Endothelial cell of umbilical vein (primary cell): ENCODE measurements around the gene COG5. TPM values are rescaled to one million over a fixed set of nuclear protein-coding genes. Genes with fewer than 3 reads are reported as not detected.

Experiments
- BruUV-seq: library from RNA; stranded (reverse); fragments of 400-500 nt; replicated peaks from 2 replicates; lab custom pipeline; 2021; lab: Mats Ljungman, UMichigan
- CTCF ChIA-PET: fragments of 300-600, 350-600 bp; sonication (Branson Sonifier 250); formaldehyde crosslinking; loops from one replicate; lab custom pipeline; 2021; ENCODE audit warnings: antibody characterized with exemption, inconsistent platforms; lab: Charles Lee
- POLR2A ChIA-PET: fragments of 300-600, 350-600 bp; sonication (Branson Sonifier 250); formaldehyde crosslinking; loops from one replicate; lab custom pipeline; 2021; ENCODE audit warnings: antibody characterized with exemption, inconsistent platforms; lab: Charles Lee
- DNase-seq: peaks from one replicate; pipeline ENCODE4 v3.0.0-alpha.2; 2011; ENCODE audit warnings: low read depth, low spot score
- FAIRE-seq: peaks from 2 replicates; lab custom pipeline; 2011; peaks lifted over from hg19 to GRCh38; lab: Jason Lieb, UNC
- H2AFZ ChIP-seq: 2 replicates; pipeline ENCODE4 v1.6.0; 2012; ENCODE audit warnings: low read depth, low read length, control low read depth, inconsistent platforms
- H3K27ac ChIP-seq: 2 replicates; pipeline ENCODE4 v1.5.1; 2011; ENCODE audit warnings: low read depth, mild to moderate bottlenecking, control low read depth, low read length, moderate library complexity; ENCODE audit not compliant: insufficient read depth
- H3K27me3 ChIP-seq, 2 experiments: 2 replicates each; pipeline versions ENCODE4 v1.6.0 to v1.6.1; 2011; ENCODE audit warnings: low read length in 2 of 2, mixed read lengths in 1 of 2; ENCODE audit not compliant: control insufficient read depth in 2 of 2, insufficient read depth in 2 of 2
- H3K36me3 ChIP-seq, 2 experiments: 2 replicates in 1 of 2; 3 replicates in 1 of 2; pipeline ENCODE4 v1.5.1; 2011; ENCODE audit warnings: low read length in 2 of 2, mild to moderate bottlenecking in 1 of 2, moderate library complexity in 1 of 2; ENCODE audit not compliant: control insufficient read depth in 2 of 2, insufficient read depth in 2 of 2; ENCODE audit errors: extremely low read depth in 1 of 2
- H3K4me1 ChIP-seq: 3 replicates; pipeline ENCODE4 v1.5.1; 2011; ENCODE audit warnings: mild to moderate bottlenecking, low read length; ENCODE audit not compliant: control insufficient read depth, insufficient read depth; ENCODE audit errors: extremely low read depth
- H3K4me2 ChIP-seq: 2 replicates; pipeline ENCODE4 v1.6.1; 2011; ENCODE audit warnings: low read length, control low read depth, mixed read lengths; ENCODE audit not compliant: insufficient read depth
- H3K4me3 ChIP-seq, 3 experiments: fragments of 200-600 bp in 1 of 3; sonication (generic), shearing (Covaris generic) in 1 of 3; replicated peaks in 1 of 3; 2 replicates each; pipeline ENCODE4 v1.5.1; 2011 to 2016; ENCODE audit warnings: control low read depth in 3 of 3, low read length in 3 of 3, mild to moderate bottlenecking in 2 of 3, inconsistent platforms in 1 of 3, low read depth in 1 of 3, moderate library complexity in 1 of 3; ENCODE audit not compliant: insufficient read depth in 1 of 3
- H3K79me2 ChIP-seq: 2 replicates; pipeline ENCODE4 v1.6.0; 2012; ENCODE audit warnings: low read length, inconsistent platforms; ENCODE audit not compliant: control insufficient read depth, insufficient read depth
- H3K9ac ChIP-seq: replicated peaks from 2 replicates; pipeline ENCODE3; 2011; ENCODE audit warnings: low read length, control low read depth; ENCODE audit not compliant: insufficient read depth; ENCODE audit errors: extremely low read depth
- H3K9me1 ChIP-seq: replicated peaks from 3 replicates; pipeline ENCODE4 v1.6.0; 2011; ENCODE audit warnings: mild to moderate bottlenecking, low read length; ENCODE audit not compliant: control insufficient read depth, insufficient read depth; ENCODE audit errors: extremely low read depth
- H3K9me3 ChIP-seq: replicated peaks from 2 replicates; pipeline ENCODE4 v1.5.1; 2012; ENCODE audit warnings: low read length, inconsistent platforms; ENCODE audit not compliant: control insufficient read depth, insufficient read depth
- H4K20me1 ChIP-seq: replicated peaks from 2 replicates; pipeline ENCODE3; 2011; ENCODE audit warnings: mild to moderate bottlenecking, low read length; ENCODE audit not compliant: control insufficient read depth, insufficient read depth; ENCODE audit errors: extremely low read depth
- EZH2 ChIP-seq: IDR thresholded peaks from 2 replicates; pipeline ENCODE4 v1.6.1; 2012; ENCODE audit warnings: borderline replicate concordance, low read depth, mild to moderate bottlenecking, moderate library complexity, low read length, inconsistent platforms; ENCODE audit not compliant: severe bottlenecking
- FOS ChIP-seq: IDR thresholded peaks from 2 replicates; pipeline ENCODE4 v1.6.1; 2011; ENCODE audit warnings: mild to moderate bottlenecking, low read length, moderate library complexity, borderline replicate concordance; ENCODE audit not compliant: insufficient read depth
- GATA2 ChIP-seq: IDR thresholded peaks from 2 replicates; pipeline ENCODE4 v1.7.0; 2011; ENCODE audit warnings: low read depth, mild to moderate bottlenecking, moderate library complexity, mixed read lengths, low read length; ENCODE audit not compliant: insufficient read length, insufficient read depth
- JUN ChIP-seq: IDR thresholded peaks from 2 replicates; pipeline ENCODE4 v1.6.1; 2011; ENCODE audit warnings: borderline replicate concordance, low read depth; ENCODE audit not compliant: insufficient read length, insufficient read depth
- MAX ChIP-seq: IDR thresholded peaks from 2 replicates; pipeline ENCODE4 v1.6.1; 2011; ENCODE audit not compliant: insufficient read depth, insufficient read length
- MYC ChIP-seq: IDR thresholded peaks from one replicate; pipeline ENCODE4 v1.6.1; 2011; ENCODE audit warnings: mild to moderate bottlenecking, low read depth, low read length
- POLR2A ChIP-seq: IDR thresholded peaks from 2 replicates; pipeline ENCODE4 v1.6.1; 2012; ENCODE audit warnings: low read depth, mild to moderate bottlenecking, control low read depth, low read length
- POLR2AphosphoS5 ChIP-seq: IDR thresholded peaks from 2 replicates; pipeline ENCODE4 v1.6.1; 2012; ENCODE audit warnings: low read depth, mild to moderate bottlenecking, control low read depth, low read length, moderate library complexity; ENCODE audit not compliant: insufficient read depth
- dilution Hi-C: fragments of 300-500 bp; cut with MboI; formaldehyde crosslinking; loops from one replicate; pipeline ENCODE4 v1.15.0; 2019; ENCODE audit warnings: low sequenced_read_pairs; ENCODE audit not compliant: extremely low pct_ligation_motif_present
- intact Hi-C: fragments of 100-400 bp; cut with micrococcal nuclease; formaldehyde crosslinking; loops from one replicate; pipeline ENCODE4 v1.10.0; 2022
- polyA plus RNA-seq, 4 experiments: library from polyadenylated mRNA; depleted of rRNA in 3 of 4; stranded (reverse) in 3 of 4; unstranded in 1 of 4; fragments of >200 nt; gene quantifications; 2 replicates each; pipeline versions ENCODE4 v1.2.1 to v1.2.3, GENCODE V29; 2011 to 2012; ENCODE audit warnings: missing spikeins in 1 of 4
- total RNA-seq: library from RNA; stranded (reverse); gene quantifications from 2 replicates; pipeline ENCODE4 v1.2.3, GENCODE V29; 2021
- TF ChIP-seq, protein P1 (sequence below), 2 donors: IDR thresholded peaks; 1 replicate in 1 of 2; 2 replicates in 1 of 2; pipeline ENCODE4 v1.5.1; 2011; ENCODE audit warnings: low read length in 2 of 2, mild to moderate bottlenecking in 2 of 2, moderate library complexity in 2 of 2, control low read depth in 1 of 2, inconsistent platforms in 1 of 2, low read depth in 1 of 2; ENCODE audit not compliant: insufficient read depth in 1 of 2; ENCODE audit errors: extremely low read depth in 1 of 2

Gene COG5
- total and polyA plus RNA-seq, 2 donors (not counting 3 experiments of a cell fraction or from before 2014, with no cell fraction given) = 18.8 to 45.3 TPM

GRCh38 chr7:107597582-107597916 is 33.8 kb upstream of the COG5 start:
- H3K4me3 ChIP-seq = no peak overlapping the region
- H3K79me2 ChIP-seq = peaks cover 2% of the 10 kb centered on the region
- no peaks in the 10 kb centered on the region for H3K9me3 ChIP-seq
- peak overlapping the region; percentile 97 for H3K27ac ChIP-seq
- no peaks in the 10 kb centered on the region for H3K27me3 ChIP-seq
- POLR2A ChIA-PET = interaction anchor here (0.8 to 1.1 kb wide), 2 partner anchors 17 to 32 kb away, joined by 3 to 4 read pairs; no protein-coding TSS in a partner anchor
- CTCF ChIA-PET = interaction anchor here (0.7 to 1.4 kb wide), 7 partner anchors 12 to 277 kb away, joined by 3 to 6 read pairs (median 5); partner anchors contain the start of gene SLC26A4
- dilution Hi-C loops (no loop called here), intact Hi-C loops (loop anchor here (2.0 to 10.0 kb wide), 3 partner anchors 95 to 1060 kb away; no protein-coding TSS in a partner anchor)
- DNase-seq (no peak), FAIRE-seq (no peak)
- H4K20me1 ChIP-seq = no peaks in the 10 kb centered on the region
- H3K4me1 ChIP-seq = peaks cover 54% of the 10 kb centered on the region
- no peaks in the 10 kb centered on the region for H3K9me1 ChIP-seq
- H2AFZ ChIP-seq = no peak overlapping the region
- peak overlapping the region; percentile 83 for H3K4me2 ChIP-seq
- peaks cover 3 to 11% of the 10 kb centered on the region in 2 experiments for H3K36me3 ChIP-seq
- H3K9ac ChIP-seq = peak overlapping the region; percentile 89
- no TSS peak for BruUV-seq
- TF ChIP-seq MAX (no peak), MYC (no peak), GATA2 (no peak), JUN (no peak), FOS (no peak), EZH2 (no peak), POLR2AphosphoS5 (no peak), POLR2A (no peak)
- TF ChIP-seq, protein P1, sequence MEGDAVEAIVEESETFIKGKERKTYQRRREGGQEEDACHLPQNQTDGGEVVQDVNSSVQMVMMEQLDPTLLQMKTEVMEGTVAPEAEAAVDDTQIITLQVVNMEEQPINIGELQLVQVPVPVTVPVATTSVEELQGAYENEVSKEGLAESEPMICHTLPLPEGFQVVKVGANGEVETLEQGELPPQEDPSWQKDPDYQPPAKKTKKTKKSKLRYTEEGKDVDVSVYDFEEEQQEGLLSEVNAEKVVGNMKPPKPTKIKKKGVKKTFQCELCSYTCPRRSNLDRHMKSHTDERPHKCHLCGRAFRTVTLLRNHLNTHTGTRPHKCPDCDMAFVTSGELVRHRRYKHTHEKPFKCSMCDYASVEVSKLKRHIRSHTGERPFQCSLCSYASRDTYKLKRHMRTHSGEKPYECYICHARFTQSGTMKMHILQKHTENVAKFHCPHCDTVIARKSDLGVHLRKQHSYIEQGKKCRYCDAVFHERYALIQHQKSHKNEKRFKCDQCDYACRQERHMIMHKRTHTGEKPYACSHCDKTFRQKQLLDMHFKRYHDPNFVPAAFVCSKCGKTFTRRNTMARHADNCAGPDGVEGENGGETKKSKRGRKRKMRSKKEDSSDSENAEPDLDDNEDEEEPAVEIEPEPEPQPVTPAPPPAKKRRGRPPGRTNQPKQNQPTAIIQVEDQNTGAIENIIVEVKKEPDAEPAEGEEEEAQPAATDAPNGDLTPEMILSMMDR (IDR thresholded peaks at IDR 0.05; ENCODE audit: extremely low read depth in 1 of 2, insufficient read depth in 1 of 2, low read depth in 1 of 2, low read length in 2 of 2) = no peak
